H1 (cell line): ENCODE data around the gene RAD51D. TPM values are rescaled to one million over a fixed set of nuclear protein-coding genes. Genes with fewer than 3 reads are reported as not detected.

Experiments used
- CTCF ChIA-PET: fragments of 300-600 bp; sonication (Branson Sonifier 250); formaldehyde crosslinking; loops from one replicate; lab custom pipeline; 2021; ENCODE audit not compliant: partially characterized antibody; lab: Charles Lee
- POLR2A ChIA-PET: fragments of 300-600 bp; sonication (Branson Sonifier 250); formaldehyde crosslinking; loops from one replicate; lab custom pipeline; 2021; ENCODE audit warnings: inconsistent platforms; ENCODE audit not compliant: partially characterized antibody; lab: Charles Lee
- DNase-seq, 2 experiments: peaks; one replicate each; pipeline versions ENCODE4 v3.0.0 to v3.0.0-alpha.2; 2010 to 2022; ENCODE audit warnings: low spot score in 2 of 2, low read depth in 1 of 2, mixed read lengths in 1 of 2
- FAIRE-seq: peaks from 2 replicates; lab custom pipeline; 2011; peaks lifted over from hg19 to GRCh38; lab: Jason Lieb, UNC
- H2AFZ ChIP-seq: 2 replicates; pipeline ENCODE4 v1.8.1; 2012; ENCODE audit warnings: low read length, inconsistent platforms
- H2AK5ac ChIP-seq: 2 replicates; pipeline ENCODE4 v1.6.1; 2013; ENCODE audit warnings: low read depth, low read length
- H2BK120ac ChIP-seq: replicated peaks from 2 replicates; pipeline ENCODE3; 2013; ENCODE audit warnings: low read depth, low read length, inconsistent platforms
- H2BK12ac ChIP-seq: 2 replicates; pipeline ENCODE4 v1.6.1; 2013; ENCODE audit warnings: low read depth, low read length
- H2BK15ac ChIP-seq: 2 replicates; pipeline ENCODE4 v1.6.1; 2013; ENCODE audit warnings: low read length
- H2BK20ac ChIP-seq: 2 replicates; pipeline ENCODE4 v1.6.1; 2013; ENCODE audit warnings: low read length
- H2BK5ac ChIP-seq: 2 replicates; pipeline ENCODE4 v1.6.1; 2013; ENCODE audit warnings: low read depth, low read length
- H3K14ac ChIP-seq: 2 replicates; pipeline ENCODE4 v1.6.1; 2013; ENCODE audit warnings: inconsistent platforms; ENCODE audit not compliant: insufficient read length
- H3K18ac ChIP-seq: 2 replicates; pipeline ENCODE4 v1.6.1; 2013; ENCODE audit warnings: low read length; ENCODE audit errors: extremely low read depth
- H3K23ac ChIP-seq: 2 replicates; pipeline ENCODE4 v1.6.1; 2013; ENCODE audit warnings: inconsistent platforms; ENCODE audit not compliant: insufficient read length
- H3K23me2 ChIP-seq: 2 replicates; pipeline ENCODE4 v1.6.1; 2013; ENCODE audit warnings: low read depth, low read length
- H3K27ac ChIP-seq: 2 replicates; pipeline ENCODE4 v1.6.1; 2011; ENCODE audit warnings: low read depth, low read length, inconsistent platforms
- H3K27me3 ChIP-seq, 4 experiments: replicated peaks in 1 of 4; 1 replicate in 1 of 4; 2 replicates in 3 of 4; pipeline versions ENCODE4 v1.6.1 to v1.8.1; 2011 to 2013; ENCODE audit warnings: low read length in 3 of 4, mild to moderate bottlenecking in 3 of 4, inconsistent platforms in 2 of 4, mixed read lengths in 2 of 4, moderate library complexity in 1 of 4; ENCODE audit not compliant: control insufficient read depth in 3 of 4, insufficient read depth in 3 of 4; ENCODE audit errors: extremely low read depth in 1 of 4
- H3K36me3 ChIP-seq, 4 experiments: 2 replicates each; pipeline versions ENCODE4 v1.6.1 to v1.8.1; 2011 to 2013; ENCODE audit warnings: mild to moderate bottlenecking in 4 of 4, low read length in 3 of 4, moderate library complexity in 2 of 4, control low read depth in 1 of 4, inconsistent platforms in 1 of 4; ENCODE audit not compliant: insufficient read depth in 4 of 4, control insufficient read depth in 2 of 4
- H3K4ac ChIP-seq: replicated peaks from 2 replicates; pipeline ENCODE3; 2013; ENCODE audit warnings: low read length, low read depth, mixed read lengths, inconsistent platforms; ENCODE audit not compliant: insufficient read length
- H3K4me1 ChIP-seq, 4 experiments: replicated peaks in 1 of 4; 1 replicate in 1 of 4; 2 replicates in 3 of 4; pipeline versions ENCODE4 v1.6.1 to v1.8.1; 2011 to 2013; ENCODE audit warnings: low read length in 3 of 4, inconsistent platforms in 2 of 4, mixed read lengths in 1 of 4; ENCODE audit not compliant: insufficient read depth in 4 of 4, control insufficient read depth in 3 of 4
- H3K4me2 ChIP-seq, 2 experiments: 2 replicates each; pipeline versions ENCODE4 v1.6.1 to v1.8.1; 2011 to 2013; ENCODE audit warnings: low read depth in 2 of 2, low read length in 2 of 2, control low read depth in 1 of 2, inconsistent platforms in 1 of 2, mild to moderate bottlenecking in 1 of 2; ENCODE audit not compliant: insufficient read depth in 1 of 2
- H3K4me3 ChIP-seq, 4 experiments: fragments of 200-600, 300-600 bp in 1 of 4; sonication (generic), shearing (Covaris generic), sonication (Bioruptor Twin) in 1 of 4; 2 replicates each; pipeline versions ENCODE4 v1.5.1 to v1.8.1; 2011 to 2016; ENCODE audit warnings: low read length in 4 of 4, low read depth in 3 of 4, control low read depth in 2 of 4, inconsistent platforms in 2 of 4, mild to moderate bottlenecking in 2 of 4, mixed read lengths in 1 of 4, moderate library complexity in 1 of 4; ENCODE audit not compliant: insufficient read depth in 2 of 4; ENCODE audit errors: extremely low read depth in 1 of 4
- H3K56ac ChIP-seq: replicated peaks from 2 replicates; pipeline ENCODE3; 2013; ENCODE audit warnings: low read depth, mild to moderate bottlenecking, mixed read lengths, low read length, inconsistent platforms; ENCODE audit not compliant: insufficient read length
- H3K79me1 ChIP-seq: 2 replicates; pipeline ENCODE4 v1.6.1; 2013; ENCODE audit warnings: low read depth, low read length, control low read depth
- H3K79me2 ChIP-seq, 2 experiments: 2 replicates each; pipeline versions ENCODE4 v1.6.1 to v1.8.1; 2012 to 2013; ENCODE audit warnings: low read length in 2 of 2, mild to moderate bottlenecking in 2 of 2, inconsistent platforms in 1 of 2; ENCODE audit not compliant: insufficient read depth in 2 of 2, control insufficient read depth in 1 of 2
- H3K9ac ChIP-seq, 4 experiments: replicated peaks in 1 of 4; 1 replicate in 1 of 4; 2 replicates in 3 of 4; pipeline versions ENCODE4 v1.6.1 to v1.8.1; 2011 to 2013; ENCODE audit warnings: low read depth in 3 of 4, low read length in 3 of 4, control low read depth in 2 of 4, mild to moderate bottlenecking in 2 of 4, moderate library complexity in 2 of 4, inconsistent platforms in 1 of 4; ENCODE audit errors: extremely low read depth in 1 of 4
- H3K9me3 ChIP-seq, 2 experiments: 2 replicates each; pipeline versions ENCODE4 v1.6.1 to v1.8.1; 2012 to 2013; ENCODE audit warnings: mild to moderate bottlenecking in 2 of 2, moderate library complexity in 2 of 2, control low read depth in 1 of 2, inconsistent platforms in 1 of 2, low read depth in 1 of 2, low read length in 1 of 2, mixed read lengths in 1 of 2; ENCODE audit not compliant: insufficient read depth in 2 of 2
- H4K20me1 ChIP-seq, 2 experiments: replicated peaks in 1 of 2; 2 replicates each; pipeline versions ENCODE3 to v1.8.1; 2011 to 2013; ENCODE audit warnings: inconsistent platforms in 2 of 2, low read length in 2 of 2, mild to moderate bottlenecking in 1 of 2; ENCODE audit not compliant: insufficient read depth in 2 of 2, control insufficient read depth in 1 of 2
- H4K5ac ChIP-seq: 2 replicates; pipeline ENCODE4 v1.6.1; 2013; ENCODE audit warnings: low read length, low read depth, mixed read lengths, inconsistent platforms; ENCODE audit not compliant: insufficient read length
- H4K8ac ChIP-seq: 2 replicates; pipeline ENCODE4 v1.8.0; 2013; ENCODE audit warnings: mild to moderate bottlenecking, moderate library complexity, low read length, inconsistent platforms; ENCODE audit not compliant: insufficient read depth; ENCODE audit errors: extremely low read depth
- H4K91ac ChIP-seq: replicated peaks from 2 replicates; pipeline ENCODE3; 2013; ENCODE audit warnings: low read length, mixed read lengths, inconsistent platforms; ENCODE audit not compliant: insufficient read length
- CBX8 ChIP-seq: fragments of 300-800, 300-1000 bp; sonication (generic); IDR thresholded peaks from 2 replicates; pipeline ENCODE4 v1.7.1; 2016; ENCODE audit warnings: low read depth, low read length, borderline replicate concordance
- CREB1 ChIP-seq: IDR thresholded peaks from 2 replicates; pipeline ENCODE4 v1.6.1; 2012; ENCODE audit warnings: inconsistent platforms
- CTBP2 ChIP-seq: IDR thresholded peaks from 2 replicates; pipeline ENCODE4 v1.7.0; 2011; ENCODE audit warnings: borderline replicate concordance, mild to moderate bottlenecking, moderate library complexity, mixed read lengths, low read length; ENCODE audit not compliant: insufficient read depth, insufficient read length
- EGR1 ChIP-seq: IDR thresholded peaks from 2 replicates; pipeline ENCODE4 v1.6.1; 2011; ENCODE audit warnings: low read depth, low read length, borderline replicate concordance
- KDM1A ChIP-seq: fragments of 200-600, 300-600 bp; sonication (generic); IDR thresholded peaks from 2 replicates; pipeline ENCODE4 v1.7.1; 2016; ENCODE audit warnings: mild to moderate bottlenecking, low read length, borderline replicate concordance
- NANOG ChIP-seq: IDR thresholded peaks from 2 replicates; pipeline ENCODE4 v1.6.1; 2011; ENCODE audit warnings: low read length, low read depth, mild to moderate bottlenecking, inconsistent platforms; ENCODE audit not compliant: insufficient read depth, poor library complexity, severe bottlenecking
- PHF8 ChIP-seq: fragments of 200-600 bp; sonication (generic); conservative IDR thresholded peaks from 2 replicates; pipeline ENCODE4 v1.7.1; 2012; ENCODE audit warnings: low read depth, mild to moderate bottlenecking, inconsistent platforms, low read length, moderate library complexity
- POU5F1 ChIP-seq: IDR thresholded peaks from 2 replicates; pipeline ENCODE4 v1.6.1; 2011; ENCODE audit warnings: low read depth, mild to moderate bottlenecking, low read length, moderate library complexity
- TCF12 ChIP-seq: IDR thresholded peaks from 2 replicates; pipeline ENCODE4 v1.6.1; 2011; ENCODE audit warnings: low read depth, mild to moderate bottlenecking, low read length
- TEAD4 ChIP-seq: IDR thresholded peaks from 2 replicates; pipeline ENCODE4 v1.6.1; 2012; ENCODE audit warnings: low read depth, low read length, inconsistent platforms, mixed read lengths
- WGBS, 2 experiments: shearing (Covaris generic) in 1 of 2; methylation state at CpG; one replicate each; pipeline versions ENCODE4 v1.1.6 to v1.1.7; 2013 to 2015; ENCODE audit warnings: low lambda C conversion rate in 2 of 2, mixed read lengths in 2 of 2, inconsistent platforms in 1 of 2, low coverage in 1 of 2, missing lambda C conversion rate in 1 of 2; ENCODE audit not compliant: insufficient replicate concordance in 2 of 2, insufficient coverage in 1 of 2, insufficient read length in 1 of 2; ENCODE audit errors: extremely low coverage in 1 of 2, missing lambda C conversion rate in 1 of 2; 5-methylcytosine and 5-hydroxymethylcytosine counted together
- polyA plus RNA-seq, 7 experiments: library from polyadenylated mRNA; depleted of rRNA in 3 of 7; stranded (reverse) in 5 of 7; unstranded in 2 of 7; fragments of >200 nt in 5 of 7; fragments of 200-250 nt in 2 of 7; gene quantifications; 1 replicate in 5 of 7; 2 replicates in 1 of 7; 4 replicates in 1 of 7; pipeline versions ENCODE4 v1.2.1 to v1.2.3, GENCODE V29; 2011 to 2013; ENCODE audit warnings: missing spikeins in 2 of 7, mixed read lengths in 2 of 7
- total RNA-seq: library from RNA; stranded (reverse); fragmentation: NEBNext Ultra II Directional; extraction: Animal tissue kit (Norgen Biotek cat#: 25700); gene quantifications from 2 replicates; pipeline ENCODE4 v1.2.1, GENCODE V29; 2021
- TF ChIP-seq, protein P1 (sequence below), 3 experiments: IDR thresholded peaks; 1 replicate in 2 of 3; 2 replicates in 1 of 3; pipeline versions ENCODE4 v1.5.1 to v1.6.1; 2011; ENCODE audit warnings: low read length in 3 of 3, mild to moderate bottlenecking in 3 of 3, inconsistent platforms in 2 of 3, low read depth in 1 of 3, moderate library complexity in 1 of 3; ENCODE audit not compliant: insufficient read depth in 1 of 3; ENCODE audit errors: control extremely low read depth in 1 of 3

The RAD51D gene
- total and polyA plus RNA-seq, 2 of the 8 experiments (the other 6 are each of a cell fraction or from before 2014, with no cell fraction given): 10.2 to 12.9 TPM

- no peaks in the 10 kb centered on the region for H3K27me3 ChIP-seq
- 95% methylated on average over 8 of the region's 8 CpGs; no CpG with 5 or more reads in 1 of the 2 experiments for WGBS, 2 experiments
- no peak overlapping the region; the same call in 1 of the 2 replicates for H2BK15ac ChIP-seq
- no peak overlapping the region for H2BK20ac ChIP-seq
- peak overlapping the region; percentile 48 for H3K18ac ChIP-seq
- H3K4me3 ChIP-seq: no peak overlapping the region
- H2AK5ac ChIP-seq: peak overlapping the region; percentile 86; the same call in 1 of the 2 replicates
- no peak overlapping the region for H2BK5ac ChIP-seq
- H4K8ac ChIP-seq: no peak overlapping the region
- no peak overlapping the region for H3K14ac ChIP-seq
- no peaks in the 10 kb centered on the region for H4K20me1 ChIP-seq
- H3K36me3 ChIP-seq: no peaks in the 10 kb centered on the region
- H2BK12ac ChIP-seq: peak overlapping the region; percentile 84; the same call in 1 of the 2 replicates
- no peak overlapping the region; a peak in 1 of 4 replicates for H3K4me2 ChIP-seq
- POLR2A ChIA-PET: interaction anchor here (0.9 to 1.6 kb wide), 8 partner anchors 8 to 105 kb away, joined by 3 to 5 read pairs (median 4); no protein-coding TSS in a partner anchor
- H3K9ac ChIP-seq: no peak overlapping the region
- H3K9me3 ChIP-seq: no peaks in the 10 kb centered on the region
- no peak overlapping the region for H2BK120ac ChIP-seq
- no peak overlapping the region for H2AFZ ChIP-seq
- no peak overlapping the region for H3K27ac ChIP-seq
- CTCF ChIA-PET: interaction anchor here (0.6 to 2.5 kb wide), 5 partner anchors 16 to 648 kb away, joined by 3 to 8 read pairs (median 3); partner anchors contain the start of gene RAD51D
- H3K4me1 ChIP-seq: peaks cover 8 to 23% (median 13%) of the 10 kb centered on the region in 4 experiments
- H3K79me2 ChIP-seq: peaks cover 0 to 2% of the 10 kb centered on the region in 2 experiments; a peak in 1 of 4 replicates
- no peak overlapping the region for H3K56ac ChIP-seq
- no peaks in the 10 kb centered on the region; the same call in 1 of the 2 replicates for H3K79me1 ChIP-seq
- no peak overlapping the region for H3K23ac ChIP-seq
- FAIRE-seq (no peak), DNase-seq (no peak)
- H3K4ac ChIP-seq: no peak overlapping the region
- no peak overlapping the region for H4K5ac ChIP-seq
- peak overlapping the region; percentile 19 for H4K91ac ChIP-seq
- H3K23me2 ChIP-seq: peaks cover 12% of the 10 kb centered on the region; the same call in 1 of the 2 replicates
- TF ChIP-seq EGR1: no peak
- no peak for TF ChIP-seq TCF12
- TF ChIP-seq, protein P1, sequence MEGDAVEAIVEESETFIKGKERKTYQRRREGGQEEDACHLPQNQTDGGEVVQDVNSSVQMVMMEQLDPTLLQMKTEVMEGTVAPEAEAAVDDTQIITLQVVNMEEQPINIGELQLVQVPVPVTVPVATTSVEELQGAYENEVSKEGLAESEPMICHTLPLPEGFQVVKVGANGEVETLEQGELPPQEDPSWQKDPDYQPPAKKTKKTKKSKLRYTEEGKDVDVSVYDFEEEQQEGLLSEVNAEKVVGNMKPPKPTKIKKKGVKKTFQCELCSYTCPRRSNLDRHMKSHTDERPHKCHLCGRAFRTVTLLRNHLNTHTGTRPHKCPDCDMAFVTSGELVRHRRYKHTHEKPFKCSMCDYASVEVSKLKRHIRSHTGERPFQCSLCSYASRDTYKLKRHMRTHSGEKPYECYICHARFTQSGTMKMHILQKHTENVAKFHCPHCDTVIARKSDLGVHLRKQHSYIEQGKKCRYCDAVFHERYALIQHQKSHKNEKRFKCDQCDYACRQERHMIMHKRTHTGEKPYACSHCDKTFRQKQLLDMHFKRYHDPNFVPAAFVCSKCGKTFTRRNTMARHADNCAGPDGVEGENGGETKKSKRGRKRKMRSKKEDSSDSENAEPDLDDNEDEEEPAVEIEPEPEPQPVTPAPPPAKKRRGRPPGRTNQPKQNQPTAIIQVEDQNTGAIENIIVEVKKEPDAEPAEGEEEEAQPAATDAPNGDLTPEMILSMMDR (IDR thresholded peaks at IDR 0.05; ENCODE audit: control extremely low read depth in 1 of 3, insufficient read depth in 1 of 3, low read depth in 1 of 3, low read length in 3 of 3): no peak
- no peak for TF ChIP-seq NANOG
- no peak for TF ChIP-seq TEAD4
- no peak for TF ChIP-seq POU5F1
- no peak for TF ChIP-seq CREB1
- no peak for TF ChIP-seq CTBP2
- TF ChIP-seq PHF8: no peak
- TF ChIP-seq CBX8: no peak
- no peak for TF ChIP-seq KDM1A
Measured at GRCh38 chr17:35086164-35086563, 33.5 kb downstream of the RAD51D start.
